ENCODE measurements around the gene PSMB2.
"Not testable (repeated sequence)": the region's sequence is repeated elsewhere in the genome, so short reads cannot be mapped to it uniquely, and the experiment has no call there.

GRCh38 chr1:35690103-35690502, 48.8 kb upstream of the PSMB2 start:
- TF ChIP-seq, protein P1, sequence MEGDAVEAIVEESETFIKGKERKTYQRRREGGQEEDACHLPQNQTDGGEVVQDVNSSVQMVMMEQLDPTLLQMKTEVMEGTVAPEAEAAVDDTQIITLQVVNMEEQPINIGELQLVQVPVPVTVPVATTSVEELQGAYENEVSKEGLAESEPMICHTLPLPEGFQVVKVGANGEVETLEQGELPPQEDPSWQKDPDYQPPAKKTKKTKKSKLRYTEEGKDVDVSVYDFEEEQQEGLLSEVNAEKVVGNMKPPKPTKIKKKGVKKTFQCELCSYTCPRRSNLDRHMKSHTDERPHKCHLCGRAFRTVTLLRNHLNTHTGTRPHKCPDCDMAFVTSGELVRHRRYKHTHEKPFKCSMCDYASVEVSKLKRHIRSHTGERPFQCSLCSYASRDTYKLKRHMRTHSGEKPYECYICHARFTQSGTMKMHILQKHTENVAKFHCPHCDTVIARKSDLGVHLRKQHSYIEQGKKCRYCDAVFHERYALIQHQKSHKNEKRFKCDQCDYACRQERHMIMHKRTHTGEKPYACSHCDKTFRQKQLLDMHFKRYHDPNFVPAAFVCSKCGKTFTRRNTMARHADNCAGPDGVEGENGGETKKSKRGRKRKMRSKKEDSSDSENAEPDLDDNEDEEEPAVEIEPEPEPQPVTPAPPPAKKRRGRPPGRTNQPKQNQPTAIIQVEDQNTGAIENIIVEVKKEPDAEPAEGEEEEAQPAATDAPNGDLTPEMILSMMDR (IDR thresholded peaks at IDR 0.05 in 2 of 3, conservative IDR thresholded peaks at IDR 0.05 in 1 of 3; ENCODE audit: borderline replicate concordance in 1 of 3, insufficient read depth in 1 of 3, low read depth in 2 of 3, low read length in 2 of 3): not testable (repeated sequence)
- TF ChIP-seq POLR2AphosphoS5 (IDR thresholded peaks at IDR 0.05; ENCODE audit: low read depth, low read length): not testable (repeated sequence)

Data from HCT116 (cell line).